ENCODE results near the gene C20orf204.
A peak's percentile ranks its signal among the peaks of the same experiment; 100 is the strongest.

Gene C20orf204

GRCh38 chr20:64072498-64073063 lies 36.6 kb downstream of the C20orf204 start:
- DNase-seq (ENCODE audit: low read depth), result no peak

- no peak for DNase-seq (ENCODE audit: low read depth)
Measured at GRCh38 chr20:64073476-64074183, 37.6 kb downstream of the C20orf204 start.

GRCh38 chr20:64074184-64074789 lies 38.3 kb downstream of the C20orf204 start:
- DNase-seq (ENCODE audit: low read depth), result no peak

GRCh38 chr20:64074963-64075362 lies 39.0 kb downstream of the C20orf204 start:
- DNase-seq (ENCODE audit: low read depth), result no peak

GRCh38 chr20:64075556-64075955 lies 39.6 kb downstream of the C20orf204 start:
- no peak for DNase-seq (ENCODE audit: low read depth)

- no peak for DNase-seq (ENCODE audit: low read depth)
Measured at GRCh38 chr20:64076061-64076997, 40.3 kb downstream of the C20orf204 start.

- DNase-seq (ENCODE audit: low read depth), result no peak
Measured at GRCh38 chr20:64077094-64077493, 41.1 kb downstream of the C20orf204 start.

GRCh38 chr20:64077541-64077875 lies 41.5 kb downstream of the C20orf204 start:
- DNase-seq (ENCODE audit: low read depth), result no peak

GRCh38 chr20:64077876-64078551 lies 42.0 kb downstream of the C20orf204 start:
- DNase-seq (ENCODE audit: low read depth), result no peak

GRCh38 chr20:64078934-64079272 lies 42.9 kb downstream of the C20orf204 start:
- DNase-seq (ENCODE audit: low read depth), result no peak

GRCh38 chr20:64079273-64080012 lies 43.5 kb downstream of the C20orf204 start, which contains the start of gene RGS19:
Gene RGS19, minus strand, starts transcription at chr20:64079518. Its CDS starts 2,632 bp downstream, at chr20:64076886.
- peak; percentile 25 for DNase-seq (ENCODE audit: low read depth)

GRCh38 chr20:64080013-64080812 lies 44.2 kb downstream of the C20orf204 start, which contains the start of gene OPRL1:
Gene OPRL1, plus strand, starts transcription at chr20:64080082. Its CDS starts 12,639 bp downstream, at chr20:64092721.
- no peak for DNase-seq (ENCODE audit: low read depth)

- DNase-seq (ENCODE audit: low read depth), result no peak
Measured at GRCh38 chr20:64080813-64081623, 45.0 kb downstream of the C20orf204 start.

- no peak for DNase-seq (ENCODE audit: low read depth)
Measured at GRCh38 chr20:64081624-64081964, 45.6 kb downstream of the C20orf204 start.

GRCh38 chr20:64082126-64082731 lies 46.2 kb downstream of the C20orf204 start:
- no peak for DNase-seq (ENCODE audit: low read depth)

- DNase-seq (ENCODE audit: low read depth), result no peak
Measured at GRCh38 chr20:64082820-64083377, 46.9 kb downstream of the C20orf204 start.

GRCh38 chr20:64083378-64083803 lies 47.4 kb downstream of the C20orf204 start:
- DNase-seq (ENCODE audit: low read depth), result peak; percentile 52

GRCh38 chr20:64083804-64084684 lies 48.1 kb downstream of the C20orf204 start, which contains the start of gene LKAAEAR1:
Gene LKAAEAR1, minus strand, starts transcription at chr20:64084398. Its CDS starts 179 bp downstream, at chr20:64084219.
- no peak for DNase-seq (ENCODE audit: low read depth)

All from amniotic epithelial cell (primary cell).